Measurements from ENCODE around the gene GPAT3. TPM values are rescaled to one million over a fixed set of nuclear protein-coding genes. Genes with fewer than 3 reads are reported as not detected.

The GPAT3 gene
- total RNA-seq, 4 donors from 2014 or later, result 3.7 to 7.5 (median 5.4) TPM

DNA sequence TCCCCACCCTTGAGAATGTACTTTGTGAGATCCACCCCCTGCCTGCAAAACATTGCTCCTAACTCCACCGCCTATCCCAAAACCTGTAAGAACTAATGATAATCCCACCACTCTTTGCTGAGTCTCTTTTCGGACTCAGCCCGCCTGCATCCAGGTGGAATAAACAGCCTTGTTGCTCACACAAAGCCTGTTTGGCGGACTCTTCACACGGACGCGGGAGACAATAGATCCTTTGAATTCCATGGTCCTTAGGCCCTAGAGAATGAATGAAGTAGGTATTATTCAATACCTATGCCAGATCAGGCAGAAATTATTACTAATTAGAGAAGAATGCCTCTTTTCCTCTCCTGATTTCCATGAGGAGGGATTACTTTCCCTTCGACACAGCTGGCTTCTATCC, 101.0 kb downstream of the GPAT3 start:
- no peaks in the 10 kb centered on the region for H3K36me3 ChIP-seq
- no peak overlapping the region for H3K4me3 ChIP-seq
- H3K27me3 ChIP-seq, result no peaks in the 10 kb centered on the region
- peaks cover 0 to 5% (median 2%) of the 10 kb centered on the region in 4 donors for H3K4me1 ChIP-seq
- no peak for DNase-seq (ENCODE audit: extremely low spot score)
- 97% methylated on average over 8 of the region's 8 CpGs for WGBS
- H3K9me3 ChIP-seq, result no peaks in the 10 kb centered on the region
- intact Hi-C loops (cut with DNase I), result no loop called here
- TF ChIP-seq POLR2AphosphoS5 (IDR thresholded peaks at IDR 0.05) (no peak), EP300 (IDR thresholded peaks at IDR 0.05) (no peak), CTCF (IDR thresholded peaks at IDR 0.05) (no peak), POLR2A (IDR thresholded peaks at IDR 0.05; ENCODE audit: low read depth) (no peak)
- no peak overlapping the region for H3K27ac ChIP-seq (replicated peaks in 1 of 4)

- no peak overlapping the region for H3K4me3 ChIP-seq
- intact Hi-C loops (cut with DNase I), result loop anchor here (1.0 kb wide), 1 partner anchor 131 kb away; no protein-coding TSS in a partner anchor
- H3K9me3 ChIP-seq, result no peaks in the 10 kb centered on the region
- TF ChIP-seq POLR2A (IDR thresholded peaks at IDR 0.05; ENCODE audit: low read depth) (no peak), CTCF (IDR thresholded peaks at IDR 0.05) (peak; percentile 83 to 86 (median 85)), EP300 (IDR thresholded peaks at IDR 0.05) (no peak), POLR2AphosphoS5 (IDR thresholded peaks at IDR 0.05) (peak; percentile 12 to 40)
- H3K4me1 ChIP-seq, result peaks cover 0 to 6% (median 2%) of the 10 kb centered on the region in 4 donors
- no peak for DNase-seq (ENCODE audit: extremely low spot score)
- 26% methylated on average over 5 of the region's 5 CpGs for WGBS
- no peak overlapping the region for H3K27ac ChIP-seq (replicated peaks in 1 of 4)
- H3K36me3 ChIP-seq, result no peaks in the 10 kb centered on the region
- no peaks in the 10 kb centered on the region for H3K27me3 ChIP-seq
These were observed 104.1 kb downstream of the GPAT3 start for GRCh38 chr4:83639849-83640493.

DNA sequence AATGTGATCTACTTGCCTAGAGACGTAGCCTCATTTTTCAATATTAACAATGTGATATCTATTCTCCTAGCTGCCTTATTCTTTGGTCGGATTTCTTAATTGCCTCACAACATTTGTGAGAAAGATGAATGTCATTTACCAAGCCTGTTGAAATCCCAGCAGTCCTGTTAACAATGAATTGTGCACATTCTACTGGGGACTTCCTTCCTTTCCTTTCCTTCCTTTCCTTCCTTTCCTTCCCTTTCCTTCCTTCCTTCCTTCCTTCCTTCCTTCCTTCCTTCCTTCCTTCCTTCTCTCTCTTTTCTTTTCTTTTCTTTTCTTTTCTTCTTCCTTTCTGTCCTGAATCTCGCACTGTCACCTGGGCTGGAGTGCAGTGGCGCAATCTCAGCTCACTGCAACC, 107.1 kb downstream of the GPAT3 start:
- Histone ChIP-seq H3K4me1 (peaks cover 0 to 12% (median 5%) of the 10 kb centered on the region in 4 donors), H3K36me3 (no peaks in the 10 kb centered on the region), H3K9me3 (no peaks in the 10 kb centered on the region), H3K4me3 (no peak overlapping the region), H3K27me3 (no peaks in the 10 kb centered on the region), H3K27ac (replicated peaks in 1 of 4) (no peak overlapping the region)
- 87% methylated on average over 4 of the region's 4 CpGs for whole genome bisulfite sequencing
- TF ChIP-seq POLR2AphosphoS5 (IDR thresholded peaks at IDR 0.05) (no peak), EP300 (IDR thresholded peaks at IDR 0.05) (no peak), POLR2A (IDR thresholded peaks at IDR 0.05; ENCODE audit: low read depth) (no peak)
- DNase-seq (ENCODE audit: extremely low spot score), result no peak
- intact Hi-C loops (cut with DNase I), result no loop called here

DNA sequence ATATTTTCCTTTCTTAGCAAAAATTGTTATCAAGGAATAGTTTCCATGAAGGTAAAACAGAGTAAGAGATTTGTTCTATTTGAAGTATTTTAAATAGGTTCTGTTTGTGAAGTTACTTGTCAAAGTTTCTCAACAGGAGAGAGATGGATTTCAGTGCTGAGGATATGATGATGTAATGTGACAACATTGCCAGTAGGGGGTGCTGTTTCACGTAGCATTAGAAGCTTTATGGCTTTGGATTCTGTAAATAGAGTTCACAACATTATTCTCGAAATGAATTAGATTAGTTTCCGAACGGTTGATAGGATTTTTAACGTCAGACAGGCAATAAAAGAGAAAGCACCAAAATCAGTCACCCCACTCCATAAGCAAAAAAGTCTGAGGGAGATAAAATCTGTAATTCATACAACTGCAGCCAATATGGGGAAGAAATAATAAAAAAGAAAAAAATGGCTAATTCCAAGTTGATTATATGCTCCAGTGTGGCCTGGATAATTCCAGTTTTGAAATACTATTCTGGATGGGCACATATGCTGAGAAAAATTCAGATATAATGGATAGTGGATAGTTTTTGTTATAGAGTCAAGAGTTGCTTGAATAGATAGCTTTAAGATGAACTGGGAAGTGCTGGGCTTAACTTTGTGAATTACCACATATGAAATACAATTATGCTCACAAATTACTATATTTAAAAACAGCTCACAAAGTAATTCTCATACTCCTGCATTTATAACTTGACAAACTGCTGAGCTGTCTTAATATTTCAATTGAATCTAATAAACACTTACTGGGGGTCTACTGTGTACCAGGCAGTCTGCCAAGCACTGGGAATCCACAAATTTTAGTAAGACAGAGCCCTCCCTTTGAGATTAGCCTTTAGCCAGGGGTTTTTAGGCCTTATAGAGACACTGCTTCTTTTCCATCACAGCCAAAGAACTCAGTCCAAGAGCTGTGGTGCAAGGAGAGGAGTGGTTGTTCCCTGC, 109.1 kb downstream of the GPAT3 start:
- WGBS, result 2% methylated on average over 5 of the region's 5 CpGs
- no peaks in the 10 kb centered on the region for H3K36me3 ChIP-seq
- H3K27ac ChIP-seq (replicated peaks in 1 of 4), result no peak overlapping the region
- H3K9me3 ChIP-seq, result no peaks in the 10 kb centered on the region
- TF ChIP-seq CTCF (IDR thresholded peaks at IDR 0.05), result peak; percentile 78 to 87 (median 87)
- TF ChIP-seq EP300 (IDR thresholded peaks at IDR 0.05), result no peak
- intact Hi-C loops (cut with DNase I), result loop anchor here (5.0 kb wide), 1 partner anchor 882 kb away; no protein-coding TSS in a partner anchor
- H3K4me3 ChIP-seq, result peak overlapping the region in 1 of 4 donors; percentile 19
- no peaks in the 10 kb centered on the region for H3K27me3 ChIP-seq
- H3K4me1 ChIP-seq, result peaks cover 0 to 8% (median 5%) of the 10 kb centered on the region in 4 donors
- no peak for DNase-seq (ENCODE audit: extremely low spot score)

Data from esophagus muscularis mucosa (tissue), 4 donors.